ENCODE data around the gene ATP10B. TPM values are rescaled to one million over a fixed set of nuclear protein-coding genes. Genes with fewer than 3 reads are reported as not detected.

Gene ATP10B
- total RNA-seq, 2 donors from 2014 or later: 162 to 232 TPM

DNA sequence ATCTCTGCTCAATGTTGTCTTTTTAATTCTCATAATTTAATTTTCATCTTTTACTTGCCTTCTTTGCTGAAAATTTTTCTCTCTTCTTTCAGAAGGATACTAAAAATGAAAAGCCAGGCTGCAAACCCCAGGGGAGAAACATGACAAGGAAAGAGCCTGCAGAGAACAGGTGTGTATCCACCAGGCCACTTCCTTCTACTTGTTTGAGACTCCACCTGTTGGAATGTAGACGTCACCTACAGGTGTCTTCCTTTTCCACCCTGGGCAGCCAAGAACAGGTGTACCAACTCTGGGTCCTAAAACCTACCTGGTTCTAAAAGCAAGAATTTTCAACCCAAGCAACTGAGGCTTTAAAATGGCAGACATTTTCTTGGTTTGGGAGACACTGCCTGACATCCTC lies 166.8 kb downstream of the ATP10B start:
- H3K36me3 ChIP-seq: no peaks in the 10 kb centered on the region
- peak overlapping the region; percentile 53 for H3K4me3 ChIP-seq
- peak overlapping the region; percentile 71 to 90 for H3K9ac ChIP-seq (ENCODE audit: low read depth in 2 of 2, low read length in 2 of 2)
- no peaks in the 10 kb centered on the region for H3K9me3 ChIP-seq
- intact Hi-C loops (cut with DNase I): no loop called here
- peak overlapping the region; percentile 74 for H3K27ac ChIP-seq
- no peaks in the 10 kb centered on the region for H3K4me1 ChIP-seq
- no peaks in the 10 kb centered on the region for H3K27me3 ChIP-seq
- DNase-seq: peak; percentile 87
- TF ChIP-seq, protein P1, sequence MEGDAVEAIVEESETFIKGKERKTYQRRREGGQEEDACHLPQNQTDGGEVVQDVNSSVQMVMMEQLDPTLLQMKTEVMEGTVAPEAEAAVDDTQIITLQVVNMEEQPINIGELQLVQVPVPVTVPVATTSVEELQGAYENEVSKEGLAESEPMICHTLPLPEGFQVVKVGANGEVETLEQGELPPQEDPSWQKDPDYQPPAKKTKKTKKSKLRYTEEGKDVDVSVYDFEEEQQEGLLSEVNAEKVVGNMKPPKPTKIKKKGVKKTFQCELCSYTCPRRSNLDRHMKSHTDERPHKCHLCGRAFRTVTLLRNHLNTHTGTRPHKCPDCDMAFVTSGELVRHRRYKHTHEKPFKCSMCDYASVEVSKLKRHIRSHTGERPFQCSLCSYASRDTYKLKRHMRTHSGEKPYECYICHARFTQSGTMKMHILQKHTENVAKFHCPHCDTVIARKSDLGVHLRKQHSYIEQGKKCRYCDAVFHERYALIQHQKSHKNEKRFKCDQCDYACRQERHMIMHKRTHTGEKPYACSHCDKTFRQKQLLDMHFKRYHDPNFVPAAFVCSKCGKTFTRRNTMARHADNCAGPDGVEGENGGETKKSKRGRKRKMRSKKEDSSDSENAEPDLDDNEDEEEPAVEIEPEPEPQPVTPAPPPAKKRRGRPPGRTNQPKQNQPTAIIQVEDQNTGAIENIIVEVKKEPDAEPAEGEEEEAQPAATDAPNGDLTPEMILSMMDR (IDR thresholded peaks at IDR 0.05): no peak

DNA sequence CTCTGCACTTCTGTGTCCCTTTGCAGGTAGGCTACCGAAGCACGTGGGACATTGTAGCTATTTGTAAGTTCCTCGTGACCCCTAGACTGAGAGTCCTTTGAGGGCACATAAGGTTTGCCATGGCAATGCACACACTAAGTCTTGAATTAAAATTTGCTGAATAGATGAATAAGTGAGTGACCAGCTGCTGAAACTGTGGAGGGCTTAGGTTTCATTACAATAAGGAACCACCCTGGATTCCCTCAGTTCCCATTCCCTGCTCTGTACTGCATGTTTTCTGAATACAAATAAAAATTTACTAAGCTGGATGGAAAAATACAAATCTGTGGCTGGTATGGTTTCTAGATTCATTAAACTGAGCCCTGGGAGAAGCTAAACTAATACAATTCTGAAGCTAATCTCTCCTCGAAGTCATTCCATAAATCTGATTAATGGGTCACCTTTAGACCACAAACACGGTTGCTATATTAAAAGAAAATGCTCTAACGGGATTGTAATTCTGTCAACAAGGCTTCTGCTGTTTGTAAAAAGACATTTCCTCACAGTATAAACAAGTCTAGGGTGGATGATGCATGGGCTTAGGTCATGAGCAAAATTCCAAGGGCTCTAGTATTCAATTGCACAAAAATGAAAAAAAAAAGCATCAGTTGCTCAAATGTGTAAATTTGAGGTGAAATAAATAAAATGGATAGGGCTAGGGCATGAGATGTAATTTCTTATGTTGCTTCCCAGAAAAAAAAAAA lies 172.3 kb downstream of the ATP10B start:
- Histone ChIP-seq H3K36me3 (peaks cover 6% of the 10 kb centered on the region), H3K27me3 (no peaks in the 10 kb centered on the region), H3K4me1 (peaks cover 4% of the 10 kb centered on the region), H3K9ac (ENCODE audit: low read depth in 2 of 2, low read length in 2 of 2) (peak overlapping the region in 1 of 2 donors; percentile 57), H3K9me3 (no peaks in the 10 kb centered on the region), H3K4me3 (peak overlapping the region; percentile 2), H3K27ac (no peak overlapping the region)
- intact Hi-C loops (cut with DNase I): no loop called here
- no peak for DNase-seq
- TF ChIP-seq, protein P1 (IDR thresholded peaks at IDR 0.05): no peak

DNA sequence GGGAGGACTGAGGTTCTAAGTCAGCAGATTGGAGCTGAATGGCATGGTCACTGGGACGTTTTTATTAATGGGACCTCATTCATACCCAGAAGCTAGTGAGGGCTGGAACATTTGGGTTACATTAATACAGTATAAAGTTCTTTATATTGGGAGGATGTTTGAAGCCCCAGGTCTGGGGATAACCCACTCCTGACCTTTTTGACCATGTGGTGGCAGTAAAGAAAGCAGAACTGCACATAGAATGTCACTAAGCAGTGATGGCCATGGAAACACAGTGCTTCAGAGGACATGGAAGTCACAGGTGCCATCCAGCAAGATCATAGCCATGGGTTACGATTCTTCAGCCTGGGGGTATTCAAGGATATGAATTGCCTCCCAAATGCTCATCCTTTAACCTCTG lies 176.0 kb downstream of the ATP10B start:
- Histone ChIP-seq H3K36me3 (peaks cover 6% of the 10 kb centered on the region), H3K4me1 (peaks cover 4% of the 10 kb centered on the region), H3K27me3 (no peaks in the 10 kb centered on the region), H3K4me3 (no peak overlapping the region), H3K9me3 (no peaks in the 10 kb centered on the region), H3K27ac (no peak overlapping the region), H3K9ac (ENCODE audit: low read depth in 2 of 2, low read length in 2 of 2) (no peak overlapping the region)
- TF ChIP-seq, protein P1 (IDR thresholded peaks at IDR 0.05): no peak
- no peak for DNase-seq
- intact Hi-C loops (cut with DNase I): no loop called here

DNA sequence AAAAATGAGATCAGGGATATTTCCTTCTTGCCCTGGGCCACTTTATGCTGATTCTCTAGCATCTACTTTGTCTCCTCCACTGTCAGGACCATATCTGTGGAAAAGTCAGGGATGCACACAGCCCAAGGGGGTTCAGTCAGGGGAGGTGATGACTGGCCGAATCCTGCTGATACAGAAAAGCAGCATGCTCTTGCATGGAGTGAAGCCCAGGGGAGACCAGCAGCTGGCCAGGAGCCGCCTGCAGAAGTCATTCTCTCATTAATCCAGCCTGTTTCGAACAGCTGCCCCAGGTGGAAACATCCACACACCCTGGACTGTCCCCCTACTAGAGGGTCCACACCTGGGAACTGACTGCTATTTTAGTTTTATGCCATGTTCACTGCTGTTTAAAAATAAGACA lies 177.1 kb downstream of the ATP10B start:
- Histone ChIP-seq H3K4me3 (no peak overlapping the region), H3K36me3 (peaks cover 6% of the 10 kb centered on the region), H3K9ac (ENCODE audit: low read depth in 2 of 2, low read length in 2 of 2) (no peak overlapping the region), H3K4me1 (peaks cover 4% of the 10 kb centered on the region), H3K27me3 (no peaks in the 10 kb centered on the region), H3K9me3 (no peaks in the 10 kb centered on the region), H3K27ac (no peak overlapping the region)
- intact Hi-C loops (cut with DNase I): no loop called here
- TF ChIP-seq, protein P1 (IDR thresholded peaks at IDR 0.05): no peak
- no peak for DNase-seq

DNA sequence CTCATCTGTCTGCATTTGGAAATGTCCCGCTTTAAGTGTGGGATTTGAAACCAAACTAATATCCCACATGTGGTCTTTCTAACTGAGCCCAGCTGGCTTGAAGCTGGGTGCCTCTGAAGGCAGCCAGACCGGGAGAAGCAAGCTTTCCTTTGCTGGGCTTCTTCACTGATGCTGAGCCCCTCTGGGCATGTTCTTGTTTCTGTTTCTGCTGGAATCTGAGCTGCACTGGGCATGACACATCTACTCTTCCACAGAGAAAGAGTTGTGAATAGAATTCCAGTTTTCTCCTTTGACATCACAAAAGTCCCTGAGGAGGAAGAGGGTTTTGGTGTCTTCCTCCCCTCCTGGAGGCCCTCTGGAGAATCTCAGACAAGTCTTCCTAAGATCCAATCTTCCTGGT lies 179.5 kb downstream of the ATP10B start:
- H3K27me3 ChIP-seq: no peaks in the 10 kb centered on the region
- TF ChIP-seq, protein P1 (IDR thresholded peaks at IDR 0.05): no peak

More for the DNA sequence above, 179.5 kb downstream of the ATP10B start:
- Histone ChIP-seq H3K4me3 (no peak overlapping the region), H3K9ac (ENCODE audit: low read depth in 2 of 2, low read length in 2 of 2) (no peak overlapping the region), H3K9me3 (no peaks in the 10 kb centered on the region), H3K27ac (no peak overlapping the region), H3K4me1 (no peaks in the 10 kb centered on the region), H3K36me3 (peaks cover 11% of the 10 kb centered on the region)
- no peak for DNase-seq
- intact Hi-C loops (cut with DNase I): no loop called here
